OCI-LY1 (cell line): ENCODE measurements around the gene PRUNE2.

Experiments used
- EZH2 ChIP-seq: fragments of 200-600 bp; sonication (generic), shearing (Covaris generic); IDR thresholded peaks from 2 replicates; pipeline ENCODE4 v1.8.0; 2017; ENCODE audit warnings: borderline replicate concordance, mixed run types, mild to moderate bottlenecking, antibody characterized with exemption, low read length, moderate library complexity, mixed read lengths
- TF ChIP-seq, protein P1 (sequence below): fragments of 200-600 bp; sonication (generic), shearing (Covaris generic); IDR thresholded peaks from 2 replicates; pipeline ENCODE4 v1.5.1; 2017; ENCODE audit warnings: mild to moderate bottlenecking, antibody characterized with exemption, low read length, moderate library complexity, mixed read lengths

DNA sequence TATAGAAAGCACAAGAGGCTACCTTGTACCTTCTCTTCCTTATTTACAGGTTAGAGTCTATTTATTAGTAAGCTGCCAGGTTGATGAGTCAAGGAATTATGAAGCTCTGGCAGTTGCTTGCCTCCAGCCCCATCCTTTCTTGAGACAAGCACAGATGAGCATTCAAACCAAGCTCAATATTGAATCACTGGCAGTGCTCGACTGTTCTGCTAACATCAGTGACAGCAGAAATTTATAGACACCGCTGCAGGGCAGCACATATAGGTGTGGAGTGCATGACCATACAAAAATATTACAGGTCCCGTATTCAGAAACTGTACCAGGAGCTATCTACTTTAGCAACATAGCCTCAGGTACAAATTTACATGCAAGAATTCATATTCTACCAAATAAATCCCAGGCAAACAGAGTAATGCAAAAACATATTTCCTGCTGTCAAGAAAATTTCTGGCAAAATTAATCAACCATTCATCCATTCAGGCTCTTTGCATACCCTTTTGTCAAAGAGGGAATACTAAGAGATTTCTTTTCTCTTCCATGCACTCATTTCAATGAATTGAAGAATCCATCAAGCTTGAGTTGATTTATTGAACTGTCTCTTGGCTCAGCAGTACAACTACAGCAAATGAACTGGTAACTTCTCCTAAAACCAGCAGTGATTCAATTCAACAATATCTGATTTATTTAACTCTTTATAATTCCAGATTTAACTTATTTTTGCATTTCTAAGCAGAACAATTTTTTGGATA, 168.6 kb downstream of the PRUNE2 start:
- TF ChIP-seq, protein P1, sequence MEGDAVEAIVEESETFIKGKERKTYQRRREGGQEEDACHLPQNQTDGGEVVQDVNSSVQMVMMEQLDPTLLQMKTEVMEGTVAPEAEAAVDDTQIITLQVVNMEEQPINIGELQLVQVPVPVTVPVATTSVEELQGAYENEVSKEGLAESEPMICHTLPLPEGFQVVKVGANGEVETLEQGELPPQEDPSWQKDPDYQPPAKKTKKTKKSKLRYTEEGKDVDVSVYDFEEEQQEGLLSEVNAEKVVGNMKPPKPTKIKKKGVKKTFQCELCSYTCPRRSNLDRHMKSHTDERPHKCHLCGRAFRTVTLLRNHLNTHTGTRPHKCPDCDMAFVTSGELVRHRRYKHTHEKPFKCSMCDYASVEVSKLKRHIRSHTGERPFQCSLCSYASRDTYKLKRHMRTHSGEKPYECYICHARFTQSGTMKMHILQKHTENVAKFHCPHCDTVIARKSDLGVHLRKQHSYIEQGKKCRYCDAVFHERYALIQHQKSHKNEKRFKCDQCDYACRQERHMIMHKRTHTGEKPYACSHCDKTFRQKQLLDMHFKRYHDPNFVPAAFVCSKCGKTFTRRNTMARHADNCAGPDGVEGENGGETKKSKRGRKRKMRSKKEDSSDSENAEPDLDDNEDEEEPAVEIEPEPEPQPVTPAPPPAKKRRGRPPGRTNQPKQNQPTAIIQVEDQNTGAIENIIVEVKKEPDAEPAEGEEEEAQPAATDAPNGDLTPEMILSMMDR: no peak
- TF ChIP-seq EZH2: no peak
